ENCODE data around the gene STXBP5. TPM values are rescaled to one million over a fixed set of nuclear protein-coding genes. Genes with fewer than 3 reads are reported as not detected.

Gene STXBP5
- total RNA-seq, 4 donors from 2014 or later, result 15.6 to 41.3 (median 20.4) TPM

GRCh38 chr6:147430811-147431210 lies 226.6 kb downstream of the STXBP5 start:
- DNase-seq (no peak), ATAC-seq (no peak)
- Histone ChIP-seq H3K4me1 (no peaks in the 10 kb centered on the region), H3K27ac (no peak overlapping the region), H3K36me3 (no peaks in the 10 kb centered on the region), H3K9me3 (no peaks in the 10 kb centered on the region), H3K4me3 (no peak overlapping the region), H3K27me3 (no peaks in the 10 kb centered on the region)
- in situ Hi-C loops (cut with MboI; ENCODE audit: low sequenced_read_pairs in 4 of 4) (no loop called here), intact Hi-C loops (cut with DNase I; ENCODE audit: low total_unique reads) (no loop called here)
- no peak for TF ChIP-seq POLR2A (IDR thresholded peaks at IDR 0.05)
- no peak for TF ChIP-seq CTCF (IDR thresholded peaks at IDR 0.05 in 4 of 5, conservative IDR thresholded peaks at IDR 0.05 in 1 of 5)

- no peak for TF ChIP-seq POLR2A (IDR thresholded peaks at IDR 0.05)
- no peak for TF ChIP-seq CTCF (IDR thresholded peaks at IDR 0.05 in 4 of 5, conservative IDR thresholded peaks at IDR 0.05 in 1 of 5)
- ATAC-seq, result no peak
- Histone ChIP-seq H3K27me3 (no peaks in the 10 kb centered on the region), H3K36me3 (no peaks in the 10 kb centered on the region), H3K4me1 (no peaks in the 10 kb centered on the region), H3K27ac (no peak overlapping the region), H3K9me3 (no peaks in the 10 kb centered on the region), H3K4me3 (no peak overlapping the region)
- intact Hi-C loops (cut with DNase I; ENCODE audit: low total_unique reads) (no loop called here), in situ Hi-C loops (cut with MboI; ENCODE audit: low sequenced_read_pairs in 4 of 4) (no loop called here)
- DNase-seq, result no peak
Measured at GRCh38 chr6:147434076-147434475, 229.9 kb downstream of the STXBP5 start.

GRCh38 chr6:147434516-147434915 lies 230.3 kb downstream of the STXBP5 start:
- no peaks in the 10 kb centered on the region for H3K36me3 ChIP-seq
- DNase-seq, result no peak
- TF ChIP-seq CTCF (IDR thresholded peaks at IDR 0.05 in 4 of 5, conservative IDR thresholded peaks at IDR 0.05 in 1 of 5) (no peak), POLR2A (IDR thresholded peaks at IDR 0.05) (no peak)
- H3K27ac ChIP-seq, result no peak overlapping the region
- intact Hi-C loops (cut with DNase I; ENCODE audit: low total_unique reads), result no loop called here
- in situ Hi-C loops (cut with MboI; ENCODE audit: low sequenced_read_pairs in 4 of 4), result no loop called here
- H3K27me3 ChIP-seq, result no peaks in the 10 kb centered on the region
- no peak for ATAC-seq
- no peaks in the 10 kb centered on the region for H3K4me1 ChIP-seq
- no peaks in the 10 kb centered on the region for H3K9me3 ChIP-seq
- H3K4me3 ChIP-seq, result no peak overlapping the region

GRCh38 chr6:147437615-147438014 lies 233.4 kb downstream of the STXBP5 start:
- Histone ChIP-seq H3K9me3 (no peaks in the 10 kb centered on the region), H3K4me1 (no peaks in the 10 kb centered on the region), H3K27ac (no peak overlapping the region), H3K4me3 (no peak overlapping the region), H3K36me3 (no peaks in the 10 kb centered on the region), H3K27me3 (no peaks in the 10 kb centered on the region)
- DNase-seq (no peak), ATAC-seq (no peak)
- in situ Hi-C loops (cut with MboI; ENCODE audit: low sequenced_read_pairs in 4 of 4), result no loop called here
- intact Hi-C loops (cut with DNase I; ENCODE audit: low total_unique reads), result no loop called here
- no peak for TF ChIP-seq CTCF (IDR thresholded peaks at IDR 0.05 in 4 of 5, conservative IDR thresholded peaks at IDR 0.05 in 1 of 5)
- no peak for TF ChIP-seq POLR2A (IDR thresholded peaks at IDR 0.05)
